Ishikawa (cell line): ENCODE measurements around the gene ZNF609.

ENCODE experiments used
- CEBPB ChIP-seq: IDR thresholded peaks from 2 replicates; pipeline ENCODE4 v1.6.1; 2012
- CREB1 ChIP-seq: IDR thresholded peaks from 2 replicates; pipeline ENCODE4 v1.6.1; 2012; ENCODE audit warnings: low read depth
- EP300 ChIP-seq: IDR thresholded peaks from 2 replicates; pipeline ENCODE4 v1.6.1; 2012; ENCODE audit warnings: borderline replicate concordance
- MAX ChIP-seq: IDR thresholded peaks from 2 replicates; pipeline ENCODE4 v1.6.1; 2012
- TEAD4 ChIP-seq: IDR thresholded peaks from 2 replicates; pipeline ENCODE4 v1.6.1; 2012
- ZBTB7A ChIP-seq: IDR thresholded peaks from 2 replicates; pipeline ENCODE4 v1.6.1; 2012; ENCODE audit warnings: low read depth

GRCh38 chr15:64596701-64597476 lies 136.5 kb downstream of the ZNF609 start:
- no peak for TF ChIP-seq MAX
- no peak for TF ChIP-seq TEAD4
- no peak for TF ChIP-seq ZBTB7A
- TF ChIP-seq CREB1 = no peak
- TF ChIP-seq EP300 = no peak
- TF ChIP-seq CEBPB = no peak
